Measurements from ENCODE around the gene EPHB4. TPM values are rescaled to one million over a fixed set of nuclear protein-coding genes. Genes with fewer than 3 reads are reported as not detected.
"Not testable (repeated sequence)": the region's sequence is repeated elsewhere in the genome, so short reads cannot be mapped to it uniquely, and the experiment has no call there.

Gene EPHB4
- total RNA-seq, 2 experiments from 2014 or later: 2.9 to 3.5 TPM

- CTCF ChIA-PET, POLR2A ChIA-PET: not testable (repeated sequence)
These were observed 64.5 kb downstream of the EPHB4 start for GRCh38 chr7:100762841-100763240.

- ChIA-PET CTCF (interaction anchor here (1.2 kb wide), 1 partner anchor 39 kb away, joined by 3 read pairs; no protein-coding TSS in a partner anchor), POLR2A (no interaction called here)
These were observed 67.8 kb downstream of the EPHB4 start for GRCh38 chr7:100759357-100760171.

GRCh38 chr7:100753750-100754149, 73.6 kb downstream of the EPHB4 start:
- ChIA-PET POLR2A (no interaction called here), CTCF (no interaction called here)

GRCh38 chr7:100752994-100753393, 74.3 kb downstream of the EPHB4 start:
- ChIA-PET CTCF (no interaction called here), POLR2A (no interaction called here)

Other genes with a start within 250 kb of the EPHB4 start
- 10 to 100 TPM; 80.3 to 84.5 TPM for gene LRCH4, start 241.4 kb downstream of the EPHB4 start, total RNA-seq
- gene FBXO24, start 241.2 kb downstream of the EPHB4 start, total RNA-seq: under 1 TPM; 0.36 TPM
- gene PCOLCE, start 225.2 kb downstream of the EPHB4 start, total RNA-seq: 1 to 10 TPM; 6.3 to 8.1 TPM
- 10 to 100 TPM; 15.4 to 16.7 TPM for gene MOSPD3, start 215.0 kb downstream of the EPHB4 start, total RNA-seq
- gene TFR2, start 186.0 kb downstream of the EPHB4 start, total RNA-seq: 10 to 100 TPM; 17.7 to 21.8 TPM
- not detected for gene ACTL6B, start 171.1 kb downstream of the EPHB4 start, total RNA-seq
- gene GNB2, start 153.8 kb downstream of the EPHB4 start, total RNA-seq: 100 to 1,000 TPM; 235 to 241 TPM
- 10 to 100 TPM; 47.8 to 48.6 TPM for gene GIGYF1, start 133.3 kb downstream of the EPHB4 start, total RNA-seq
- gene POP7, start 121.4 kb downstream of the EPHB4 start, total RNA-seq: 10 to 100 TPM; 82.3 to 85.9 TPM
- gene EPO, start 107.1 kb downstream of the EPHB4 start, total RNA-seq: under 1 TPM in 1 of 2 experiments, not detected in 1; 0.15 TPM
- gene ZAN, start 93.9 kb downstream of the EPHB4 start, total RNA-seq: not detected
- gene SLC12A9, start 25.2 kb upstream of the EPHB4 start, total RNA-seq: 10 to 100 TPM; 24.9 to 26.4 TPM
- gene TRIP6, start 39.9 kb upstream of the EPHB4 start, total RNA-seq: 10 to 100 TPM; 33.6 to 35.8 TPM
- 100 to 1,000 TPM; 302 to 308 TPM for gene SRRT, start 47.6 kb upstream of the EPHB4 start, total RNA-seq
- 1 to 10 TPM; 3.0 to 4.8 TPM for gene UFSP1, start 62.2 kb upstream of the EPHB4 start, total RNA-seq
- gene ACHE, start 68.4 kb upstream of the EPHB4 start, total RNA-seq: under 1 TPM; 0.13 to 0.23 TPM
- gene MUC3A, start 122.0 kb upstream of the EPHB4 start, total RNA-seq: under 1 TPM in 1 of 2 experiments, not detected in 1; 0.23 TPM
- under 1 TPM in 1 of 2 experiments, not detected in 1; 0.44 TPM for gene MUC12, start 142.0 kb upstream of the EPHB4 start, total RNA-seq
- gene MUC17, start 192.6 kb upstream of the EPHB4 start, total RNA-seq: not detected